GM12878 (cell line): ENCODE data around the gene HMOX2. TPM values are rescaled to one million over a fixed set of nuclear protein-coding genes. Genes with fewer than 3 reads are reported as not detected.
A peak's percentile ranks its signal among the peaks of the same experiment; 100 is the strongest.

Experiments used
- ATF7 ChIP-seq: fragments of 450-650 bp; IDR thresholded peaks from 2 replicates; pipeline ENCODE4 v1.6.1; 2016; ENCODE audit warnings: low read depth, mild to moderate bottlenecking
- BCL11A ChIP-seq: IDR thresholded peaks from 2 replicates; pipeline ENCODE4 v1.6.1; 2011; ENCODE audit warnings: low read depth, low read length
- CHD1 ChIP-seq: IDR thresholded peaks from 2 replicates; pipeline ENCODE4 v1.6.1; 2012; ENCODE audit warnings: low read depth, low read length, improper control_type of control experiment
- DPF2 ChIP-seq: fragments of 450-650 bp; IDR thresholded peaks from 2 replicates; pipeline ENCODE4 v1.6.1; 2017; ENCODE audit warnings: mild to moderate bottlenecking
- HCFC1 ChIP-seq: fragments of 150-350 bp; IDR thresholded peaks from 2 replicates; pipeline ENCODE4 v1.6.1; 2014; ENCODE audit warnings: low read length
- HDGF ChIP-seq: fragments of 450-650 bp; IDR thresholded peaks from 2 replicates; pipeline ENCODE4 v1.6.1; 2016; ENCODE audit warnings: antibody characterized with exemption
- IKZF1 ChIP-seq: fragments of 450-650 bp; conservative IDR thresholded peaks from 2 replicates; pipeline ENCODE4 v1.6.1; 2017; ENCODE audit warnings: antibody characterized with exemption, mild to moderate bottlenecking
- JUND ChIP-seq: IDR thresholded peaks from 2 replicates; pipeline ENCODE4 v1.6.1; 2012; ENCODE audit warnings: low read depth, mild to moderate bottlenecking, low read length, improper control_type of control experiment, moderate library complexity
- MEF2A ChIP-seq: IDR thresholded peaks from 2 replicates; pipeline ENCODE4 v1.6.1; 2011; ENCODE audit warnings: low read depth, mild to moderate bottlenecking, low read length, moderate library complexity; ENCODE audit not compliant: insufficient read depth
- MXI1 ChIP-seq: fragments of 150-350 bp; IDR thresholded peaks from 2 replicates; pipeline ENCODE4 v1.6.1; 2011; ENCODE audit warnings: low read depth, mild to moderate bottlenecking, inconsistent platforms, low read length, improper control_type of control experiment
- MYC ChIP-seq: IDR thresholded peaks from 2 replicates; pipeline ENCODE4 v1.6.1; 2011; ENCODE audit warnings: mild to moderate bottlenecking, low read length, moderate library complexity, inconsistent platforms; ENCODE audit not compliant: insufficient read depth, insufficient replicate concordance, insufficient read length, severe bottlenecking
- NFYB ChIP-seq: IDR thresholded peaks from 2 replicates; pipeline ENCODE4 v1.6.1; 2011; ENCODE audit warnings: low read depth, mild to moderate bottlenecking, low read length, improper control_type of control experiment, moderate library complexity; ENCODE audit not compliant: insufficient read depth
- NR2C1 ChIP-seq: fragments of 450-650 bp; IDR thresholded peaks from 2 replicates; pipeline ENCODE4 v1.6.1; 2017; ENCODE audit warnings: antibody characterized with exemption, mild to moderate bottlenecking, moderate library complexity
- NR2F1 ChIP-seq: fragments of 450-650 bp; conservative IDR thresholded peaks from 2 replicates; pipeline ENCODE4 v1.6.1; 2017; ENCODE audit warnings: mild to moderate bottlenecking
- RAD21 ChIP-seq: IDR thresholded peaks from 2 replicates; pipeline ENCODE4 v1.6.1; 2011; ENCODE audit warnings: mild to moderate bottlenecking, low read depth, low read length, moderate library complexity; ENCODE audit not compliant: insufficient read depth
- RAD51 ChIP-seq: fragments of 450-650 bp; IDR thresholded peaks from 2 replicates; pipeline ENCODE4 v1.6.1; 2016; ENCODE audit warnings: moderate library complexity, mild to moderate bottlenecking, inconsistent platforms
- RELA ChIP-seq: fragments of 450-650 bp; IDR thresholded peaks from 2 replicates; pipeline ENCODE4 v1.8.0; 2014; ENCODE audit warnings: borderline replicate concordance; ENCODE audit not compliant: partially characterized antibody
- RUNX3 ChIP-seq: IDR thresholded peaks from 2 replicates; pipeline ENCODE4 v1.6.1; 2012; ENCODE audit warnings: low read length, inconsistent platforms
- SIN3A ChIP-seq: IDR thresholded peaks from 2 replicates; pipeline ENCODE4 v1.6.1; 2012; ENCODE audit warnings: low read depth, low read length, improper control_type of control experiment
- SIX5 ChIP-seq: IDR thresholded peaks from 2 replicates; pipeline ENCODE4 v1.6.1; 2011; ENCODE audit warnings: mild to moderate bottlenecking, low read depth, low read length, moderate library complexity; ENCODE audit not compliant: severe bottlenecking
- SMC3 ChIP-seq: IDR thresholded peaks from 2 replicates; pipeline ENCODE4 v1.6.1; 2011; ENCODE audit warnings: low read length, improper control_type of control experiment, borderline replicate concordance
- STAT3 ChIP-seq: IDR thresholded peaks from 2 replicates; pipeline ENCODE4 v1.6.1; 2011; ENCODE audit warnings: low read depth, low read length, improper control_type of control experiment
- TAF1 ChIP-seq: IDR thresholded peaks from 2 replicates; pipeline ENCODE4 v1.6.1; 2011; ENCODE audit warnings: mild to moderate bottlenecking, low read depth, low read length, borderline replicate concordance
- TCF7 ChIP-seq: IDR thresholded peaks from 2 replicates; pipeline ENCODE4 v1.6.1; 2014; ENCODE audit warnings: antibody characterized with exemption, borderline replicate concordance
- ZZZ3 ChIP-seq: IDR thresholded peaks from 2 replicates; pipeline ENCODE4 v1.6.1; 2011; ENCODE audit warnings: low read depth; ENCODE audit not compliant: control insufficient read depth, insufficient read length
- polyA plus RNA-seq, 11 experiments: library from polyadenylated mRNA; depleted of rRNA in 4 of 11; unstranded in 6 of 11; stranded (reverse) in 5 of 11; fragments of >200 nt; fragmentation: Nextera tagmentation in 4 of 11; fragmentation: Illumina TruSeq in 1 of 11; extraction: Ambion mirVana in 4 of 11; extraction: Trizol in 1 of 11; gene quantifications; 1 replicate in 1 of 11; 2 replicates in 10 of 11; pipeline versions ENCODE4 v1.2.1 to v1.2.3, GENCODE V29; 2011 to 2016; ENCODE audit warnings: inconsistent platforms in 2 of 11, missing spikeins in 2 of 11, low read depth in 1 of 11
- total RNA-seq, 4 experiments: library from RNA; depleted of rRNA in 3 of 4; stranded (reverse); fragments of >200 nt in 3 of 4; fragmentation: Illumina TruSeq in 1 of 4; extraction: Trizol in 1 of 4; gene quantifications; 2 replicates each; pipeline versions ENCODE4 v1.2.1 to v1.2.3, GENCODE V29; 2013 to 2021
- TF ChIP-seq, protein P1 (sequence below): fragments of 450-650 bp; formaldehyde crosslinking; IDR thresholded peaks from 2 replicates; pipeline ENCODE4 v1.4.0; 2022; ENCODE audit warnings: mild to moderate bottlenecking, moderate library complexity
- TF ChIP-seq, protein P2 (sequence below): fragments of 450-650 bp; IDR thresholded peaks from 2 replicates; pipeline ENCODE4 v1.6.1; 2017; ENCODE audit warnings: low read depth, mild to moderate bottlenecking, moderate library complexity
- TF ChIP-seq, protein P3 (sequence below): fragments of 450-650 bp; conservative IDR thresholded peaks from 2 replicates; pipeline ENCODE4 v1.6.1; 2017; ENCODE audit warnings: mild to moderate bottlenecking, moderate library complexity

HMOX2 gene
- total and polyA plus RNA-seq, 10 of the 15 experiments (the other 5 are each of a cell fraction or from before 2014, with no cell fraction given): 26.4 to 111 (median 57.8) TPM

DNA sequence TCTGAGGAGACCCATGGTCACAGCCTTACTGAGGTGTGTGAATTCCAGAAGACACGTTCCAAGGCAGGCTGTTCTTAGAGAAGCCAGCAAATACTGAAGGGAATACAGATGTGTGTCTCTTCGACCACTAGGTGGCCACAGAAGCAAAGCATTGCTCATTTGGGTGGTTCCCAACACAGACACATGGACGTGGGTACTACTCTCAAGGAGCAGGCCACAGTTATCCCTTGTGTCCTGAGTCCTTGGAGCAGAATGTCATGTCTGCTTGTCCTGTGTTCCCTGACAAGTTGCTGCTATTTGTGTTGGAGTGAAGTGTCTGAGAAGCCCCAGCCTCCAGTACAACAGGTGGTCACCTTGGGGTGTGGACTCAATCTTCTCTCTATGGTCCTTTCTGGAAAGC, 30.3 kb downstream of the HMOX2 start (continued):
- no peak for TF ChIP-seq HCFC1
- TF ChIP-seq MXI1: peak; percentile 39; the same call in 1 of the 2 replicates
- TF ChIP-seq TCF7: no peak
- peak; percentile 78 for TF ChIP-seq SMC3
- peak; percentile 37; the same call in 1 of the 2 replicates for TF ChIP-seq RUNX3
- no peak for TF ChIP-seq STAT3
- no peak for TF ChIP-seq BCL11A
- no peak for TF ChIP-seq MEF2A
- TF ChIP-seq RAD51: no peak
- no peak for TF ChIP-seq ZZZ3
- TF ChIP-seq IKZF1: 0 out of 2 replicates have a peak, but pooled peaks have one; percentile 28
- TF ChIP-seq CHD1: no peak
- no peak for TF ChIP-seq SIX5
- TF ChIP-seq SIN3A: no peak
- TF ChIP-seq HDGF: 0 out of 2 replicates have a peak, but pooled peaks have one; percentile 43
- no peak for TF ChIP-seq MYC
- TF ChIP-seq, protein P1, sequence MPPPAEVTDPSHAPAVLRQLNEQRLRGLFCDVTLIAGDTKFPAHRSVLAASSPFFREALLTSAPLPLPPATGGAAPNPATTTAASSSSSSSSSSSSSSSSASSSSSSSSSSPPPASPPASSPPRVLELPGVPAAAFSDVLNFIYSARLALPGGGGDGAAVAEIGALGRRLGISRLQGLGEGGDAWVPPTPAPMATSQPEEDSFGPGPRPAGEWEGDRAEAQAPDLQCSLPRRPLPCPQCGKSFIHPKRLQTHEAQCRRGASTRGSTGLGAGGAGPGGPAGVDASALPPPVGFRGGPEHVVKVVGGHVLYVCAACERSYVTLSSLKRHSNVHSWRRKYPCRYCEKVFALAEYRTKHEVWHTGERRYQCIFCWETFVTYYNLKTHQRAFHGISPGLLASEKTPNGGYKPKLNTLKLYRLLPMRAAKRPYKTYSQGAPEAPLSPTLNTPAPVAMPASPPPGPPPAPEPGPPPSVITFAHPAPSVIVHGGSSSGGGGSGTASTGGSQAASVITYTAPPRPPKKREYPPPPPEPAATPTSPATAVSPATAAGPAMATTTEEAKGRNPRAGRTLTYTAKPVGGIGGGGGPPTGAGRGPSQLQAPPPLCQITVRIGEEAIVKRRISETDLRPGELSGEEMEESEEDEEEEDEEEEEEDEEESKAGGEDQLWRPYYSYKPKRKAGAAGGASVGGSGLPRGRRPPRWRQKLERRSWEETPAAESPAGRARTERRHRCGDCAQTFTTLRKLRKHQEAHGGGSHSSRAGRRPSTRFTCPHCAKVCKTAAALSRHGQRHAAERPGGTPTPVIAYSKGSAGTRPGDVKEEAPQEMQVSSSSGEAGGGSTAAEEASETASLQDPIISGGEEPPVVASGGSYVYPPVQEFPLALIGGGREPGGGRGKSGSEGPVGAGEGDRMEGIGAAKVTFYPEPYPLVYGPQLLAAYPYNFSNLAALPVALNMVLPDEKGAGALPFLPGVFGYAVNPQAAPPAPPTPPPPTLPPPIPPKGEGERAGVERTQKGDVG: no peak
- peak; percentile 95 for TF ChIP-seq RAD21
- no peak for TF ChIP-seq NR2F1
- TF ChIP-seq TAF1: no peak
- no peak for TF ChIP-seq JUND
- no peak for TF ChIP-seq NFYB
- TF ChIP-seq, protein P2, sequence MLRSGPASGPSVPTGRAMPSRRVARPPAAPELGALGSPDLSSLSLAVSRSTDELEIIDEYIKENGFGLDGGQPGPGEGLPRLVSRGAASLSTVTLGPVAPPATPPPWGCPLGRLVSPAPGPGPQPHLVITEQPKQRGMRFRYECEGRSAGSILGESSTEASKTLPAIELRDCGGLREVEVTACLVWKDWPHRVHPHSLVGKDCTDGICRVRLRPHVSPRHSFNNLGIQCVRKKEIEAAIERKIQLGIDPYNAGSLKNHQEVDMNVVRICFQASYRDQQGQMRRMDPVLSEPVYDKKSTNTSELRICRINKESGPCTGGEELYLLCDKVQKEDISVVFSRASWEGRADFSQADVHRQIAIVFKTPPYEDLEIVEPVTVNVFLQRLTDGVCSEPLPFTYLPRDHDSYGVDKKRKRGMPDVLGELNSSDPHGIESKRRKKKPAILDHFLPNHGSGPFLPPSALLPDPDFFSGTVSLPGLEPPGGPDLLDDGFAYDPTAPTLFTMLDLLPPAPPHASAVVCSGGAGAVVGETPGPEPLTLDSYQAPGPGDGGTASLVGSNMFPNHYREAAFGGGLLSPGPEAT: no peak
- no peak for TF ChIP-seq ATF7
- no peak for TF ChIP-seq DPF2
- TF ChIP-seq, protein P3, sequence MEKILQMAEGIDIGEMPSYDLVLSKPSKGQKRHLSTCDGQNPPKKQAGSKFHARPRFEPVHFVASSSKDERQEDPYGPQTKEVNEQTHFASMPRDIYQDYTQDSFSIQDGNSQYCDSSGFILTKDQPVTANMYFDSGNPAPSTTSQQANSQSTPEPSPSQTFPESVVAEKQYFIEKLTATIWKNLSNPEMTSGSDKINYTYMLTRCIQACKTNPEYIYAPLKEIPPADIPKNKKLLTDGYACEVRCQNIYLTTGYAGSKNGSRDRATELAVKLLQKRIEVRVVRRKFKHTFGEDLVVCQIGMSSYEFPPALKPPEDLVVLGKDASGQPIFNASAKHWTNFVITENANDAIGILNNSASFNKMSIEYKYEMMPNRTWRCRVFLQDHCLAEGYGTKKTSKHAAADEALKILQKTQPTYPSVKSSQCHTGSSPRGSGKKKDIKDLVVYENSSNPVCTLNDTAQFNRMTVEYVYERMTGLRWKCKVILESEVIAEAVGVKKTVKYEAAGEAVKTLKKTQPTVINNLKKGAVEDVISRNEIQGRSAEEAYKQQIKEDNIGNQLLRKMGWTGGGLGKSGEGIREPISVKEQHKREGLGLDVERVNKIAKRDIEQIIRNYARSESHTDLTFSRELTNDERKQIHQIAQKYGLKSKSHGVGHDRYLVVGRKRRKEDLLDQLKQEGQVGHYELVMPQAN: no peak
- TF ChIP-seq NR2C1: no peak
- TF ChIP-seq RELA: no peak
